ENCODE results near the gene CACUL1.
"Not testable (repeated sequence)": the region's sequence is repeated elsewhere in the genome, so short reads cannot be mapped to it uniquely, and the experiment has no call there.

The CACUL1 gene

DNA sequence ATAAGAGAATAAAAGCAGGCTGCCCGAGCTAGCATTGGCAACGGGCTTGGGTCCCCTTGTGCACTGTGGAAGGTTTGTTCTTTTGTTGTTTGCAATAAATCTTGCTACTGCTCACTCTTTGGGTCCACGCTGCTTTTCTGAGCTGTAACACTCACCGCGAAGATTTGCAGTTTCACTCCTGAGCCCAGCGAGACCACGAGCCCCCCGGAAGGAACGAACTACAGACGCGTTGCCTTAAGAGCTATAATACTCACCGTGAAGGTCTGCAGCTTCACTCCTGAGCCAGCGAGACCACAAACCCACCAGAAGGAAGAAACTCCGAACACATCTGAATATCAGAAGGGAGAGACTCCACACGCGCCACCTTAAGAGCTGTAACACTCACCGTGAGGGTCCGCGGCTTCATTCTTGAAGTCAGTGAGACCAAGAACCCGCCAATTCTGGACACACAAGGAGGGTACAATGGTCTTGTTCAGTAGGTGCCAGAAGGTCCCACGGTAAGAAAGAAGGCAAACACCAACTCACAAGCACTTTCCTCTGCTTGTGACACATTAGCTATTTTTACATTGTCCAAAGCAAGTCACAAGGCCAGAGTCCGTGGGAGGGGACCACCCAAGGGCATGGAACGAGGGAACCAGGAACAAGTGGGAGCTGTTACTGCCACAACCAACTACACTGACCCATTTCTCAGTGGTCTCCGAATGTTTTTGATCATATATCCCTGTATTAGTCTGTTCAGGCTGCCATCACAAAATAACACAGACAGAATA, 29.2 kb upstream of the CACUL1 start:
- Mint-ChIP-seq H3K36me3 (ENCODE audit: low read depth) (no peaks in the 10 kb centered on the region), H3K27ac (no peak overlapping the region), H3K4me3 (no peak overlapping the region), H3K27me3 (ENCODE audit: low read depth) (no peaks in the 10 kb centered on the region), H3K4me1 (no peaks in the 10 kb centered on the region), H3K9me3 (no peaks in the 10 kb centered on the region)
- TF ChIP-seq, protein P1, sequence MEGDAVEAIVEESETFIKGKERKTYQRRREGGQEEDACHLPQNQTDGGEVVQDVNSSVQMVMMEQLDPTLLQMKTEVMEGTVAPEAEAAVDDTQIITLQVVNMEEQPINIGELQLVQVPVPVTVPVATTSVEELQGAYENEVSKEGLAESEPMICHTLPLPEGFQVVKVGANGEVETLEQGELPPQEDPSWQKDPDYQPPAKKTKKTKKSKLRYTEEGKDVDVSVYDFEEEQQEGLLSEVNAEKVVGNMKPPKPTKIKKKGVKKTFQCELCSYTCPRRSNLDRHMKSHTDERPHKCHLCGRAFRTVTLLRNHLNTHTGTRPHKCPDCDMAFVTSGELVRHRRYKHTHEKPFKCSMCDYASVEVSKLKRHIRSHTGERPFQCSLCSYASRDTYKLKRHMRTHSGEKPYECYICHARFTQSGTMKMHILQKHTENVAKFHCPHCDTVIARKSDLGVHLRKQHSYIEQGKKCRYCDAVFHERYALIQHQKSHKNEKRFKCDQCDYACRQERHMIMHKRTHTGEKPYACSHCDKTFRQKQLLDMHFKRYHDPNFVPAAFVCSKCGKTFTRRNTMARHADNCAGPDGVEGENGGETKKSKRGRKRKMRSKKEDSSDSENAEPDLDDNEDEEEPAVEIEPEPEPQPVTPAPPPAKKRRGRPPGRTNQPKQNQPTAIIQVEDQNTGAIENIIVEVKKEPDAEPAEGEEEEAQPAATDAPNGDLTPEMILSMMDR (IDR thresholded peaks at IDR 0.05; ENCODE audit: unreplicated experiment in 3 of 3): no peak

DNA sequence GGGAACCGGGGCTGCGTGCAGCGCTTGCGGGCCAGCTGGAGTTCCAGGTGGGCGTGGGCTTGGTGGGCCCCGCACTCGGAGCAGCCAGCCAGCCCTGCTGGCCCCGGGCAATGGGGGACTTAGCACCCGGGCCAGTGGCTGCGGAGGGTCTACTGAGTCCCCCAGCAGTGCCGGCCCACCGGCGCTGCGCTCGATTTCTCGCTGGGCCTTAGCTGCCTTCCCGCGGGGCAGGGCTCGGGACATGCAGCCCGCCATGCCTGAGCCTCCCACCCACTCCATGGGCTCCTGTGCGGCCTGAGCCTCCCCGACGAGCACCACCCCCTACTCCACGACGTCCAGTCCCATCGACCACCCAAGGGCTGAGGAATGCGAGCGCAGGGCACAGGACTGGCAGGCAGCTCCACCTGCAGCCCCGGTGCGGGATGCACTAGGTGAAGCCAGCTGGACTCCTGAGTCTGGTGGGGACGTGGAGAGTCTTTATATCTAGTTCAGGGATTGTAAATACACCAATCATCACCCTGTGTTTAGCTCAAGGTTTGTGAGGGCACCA, 28.2 kb upstream of the CACUL1 start:
- not testable (repeated sequence) for H3K36me3 Mint-ChIP-seq (ENCODE audit: low read depth); H3K27ac Mint-ChIP-seq; H3K27me3 Mint-ChIP-seq (ENCODE audit: low read depth); H3K4me3 Mint-ChIP-seq; H3K4me1 Mint-ChIP-seq; H3K9me3 Mint-ChIP-seq

DNA sequence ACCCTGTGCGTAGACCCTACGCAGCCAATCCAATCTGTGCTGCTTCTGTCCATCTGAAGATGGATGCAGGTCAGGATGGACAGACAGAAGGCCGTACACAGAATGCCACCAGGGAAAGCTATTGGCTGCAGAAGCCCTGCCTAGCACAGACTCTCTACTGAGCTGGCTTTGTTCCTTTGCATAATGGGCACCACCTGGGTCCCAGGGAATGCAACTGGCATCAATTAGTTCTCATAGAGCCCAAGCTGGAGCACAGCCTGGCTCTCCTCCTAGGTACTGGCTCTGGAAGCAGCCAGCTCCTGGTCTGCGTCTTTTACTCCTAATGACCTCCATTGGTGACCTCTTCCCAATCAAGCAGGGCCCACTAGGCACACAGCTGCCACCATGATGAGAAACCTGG, 26.8 kb upstream of the CACUL1 start:
- Mint-ChIP-seq H3K4me3 (no peak overlapping the region), H3K9me3 (peaks cover 8% of the 10 kb centered on the region), H3K4me1 (no peaks in the 10 kb centered on the region), H3K27ac (no peak overlapping the region), H3K27me3 (ENCODE audit: low read depth) (peaks cover 2% of the 10 kb centered on the region), H3K36me3 (ENCODE audit: low read depth) (no peaks in the 10 kb centered on the region)
- TF ChIP-seq, protein P1 (IDR thresholded peaks at IDR 0.05; ENCODE audit: unreplicated experiment in 3 of 3): no peak

DNA sequence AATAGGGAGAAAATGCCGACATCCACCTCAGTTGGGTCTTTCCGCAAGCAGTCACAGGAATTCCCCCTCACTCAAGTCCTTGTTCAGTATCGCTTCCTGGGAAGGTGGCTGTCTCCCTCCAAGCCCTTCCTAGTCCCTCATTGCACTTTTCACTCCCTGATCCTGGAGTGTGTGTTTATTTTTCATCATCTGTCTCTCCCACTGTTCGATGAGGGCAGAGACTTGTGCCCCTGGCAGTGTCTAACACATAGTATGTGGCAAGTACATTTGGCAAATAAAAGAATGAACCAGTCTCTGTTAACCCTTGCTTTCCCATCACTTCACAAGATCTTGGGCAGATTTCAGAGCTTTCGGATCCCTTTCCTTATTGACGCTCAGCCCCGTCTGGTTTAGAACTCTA, 24.0 kb upstream of the CACUL1 start:
- TF ChIP-seq, protein P1 (IDR thresholded peaks at IDR 0.05; ENCODE audit: unreplicated experiment in 3 of 3): no peak
- Mint-ChIP-seq H3K27ac (no peak overlapping the region), H3K9me3 (peaks cover 10% of the 10 kb centered on the region), H3K4me1 (no peaks in the 10 kb centered on the region), H3K27me3 (ENCODE audit: low read depth) (peaks cover 3% of the 10 kb centered on the region), H3K36me3 (ENCODE audit: low read depth) (no peaks in the 10 kb centered on the region), H3K4me3 (no peak overlapping the region)

DNA sequence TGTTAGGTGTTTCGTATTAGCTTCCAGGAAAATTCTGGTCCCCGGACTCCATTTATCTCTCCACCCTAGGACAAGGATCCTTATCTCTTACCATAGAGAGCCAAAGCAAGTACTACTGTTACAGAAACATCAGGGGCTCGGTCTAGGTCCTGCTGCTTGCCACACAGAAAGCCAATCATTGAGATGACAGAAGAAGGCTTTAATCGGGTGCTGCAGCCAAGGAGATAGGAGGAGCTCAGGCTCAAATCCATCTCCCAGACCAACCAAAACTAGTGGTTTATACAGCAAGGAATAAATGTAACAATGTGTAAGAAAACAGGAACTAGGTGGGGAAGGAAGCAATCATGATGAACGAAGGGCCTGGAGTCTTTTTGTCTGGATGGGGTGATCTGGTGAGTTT, 22.2 kb upstream of the CACUL1 start:
- Mint-ChIP-seq H3K36me3 (ENCODE audit: low read depth) (no peaks in the 10 kb centered on the region), H3K9me3 (peaks cover 10% of the 10 kb centered on the region), H3K4me3 (no peak overlapping the region), H3K4me1 (no peaks in the 10 kb centered on the region), H3K27ac (no peak overlapping the region), H3K27me3 (ENCODE audit: low read depth) (peaks cover 3% of the 10 kb centered on the region)
- TF ChIP-seq, protein P1 (IDR thresholded peaks at IDR 0.05; ENCODE audit: unreplicated experiment in 3 of 3): no peak

DNA sequence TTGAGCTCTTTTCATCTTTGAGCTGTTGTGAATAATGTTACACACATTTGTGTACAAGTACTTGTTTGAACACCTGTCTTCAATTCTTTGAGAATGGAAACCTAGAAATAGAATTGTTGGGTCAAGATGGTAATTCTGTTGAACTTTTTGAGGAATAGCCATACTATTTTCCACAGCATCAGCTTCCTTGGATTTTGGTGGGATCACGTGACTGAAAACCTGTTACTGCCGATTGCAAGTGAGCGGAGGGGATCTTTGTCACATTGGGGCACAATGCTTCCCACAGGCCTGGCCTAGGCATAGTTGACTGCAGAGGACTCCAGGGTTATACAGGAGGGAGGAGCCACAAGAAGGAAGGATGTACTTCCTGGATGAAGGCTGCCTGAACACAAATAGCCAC, 21.3 kb upstream of the CACUL1 start:
- no peak overlapping the region for H3K27ac Mint-ChIP-seq
- no peaks in the 10 kb centered on the region for H3K36me3 Mint-ChIP-seq (ENCODE audit: low read depth)
- H3K4me3 Mint-ChIP-seq: no peak overlapping the region
- no peaks in the 10 kb centered on the region for H3K4me1 Mint-ChIP-seq
- TF ChIP-seq, protein P1 (IDR thresholded peaks at IDR 0.05; ENCODE audit: unreplicated experiment in 3 of 3): no peak
- peaks cover 10% of the 10 kb centered on the region for H3K9me3 Mint-ChIP-seq
- H3K27me3 Mint-ChIP-seq (ENCODE audit: low read depth): peaks cover 3% of the 10 kb centered on the region
